Measurements from ENCODE around the gene UVSSA. TPM values are rescaled to one million over a fixed set of nuclear protein-coding genes. Genes with fewer than 3 reads are reported as not detected.
A peak's percentile ranks its signal among the peaks of the same experiment; 100 is the strongest.

Gene UVSSA
- total RNA-seq, 1 experiment from 2014 or later: 12.6 TPM

- Histone ChIP-seq H3K27me3 (ENCODE audit: control insufficient read depth, insufficient read depth, low read length) (peaks cover 63% of the 10 kb centered on the region), H3K36me3 (replicated peaks; ENCODE audit: control insufficient read depth, insufficient read depth, low read length) (no peaks in the 10 kb centered on the region), H3K4me3 (ENCODE audit: insufficient read depth, low read depth, low read length) (no peak overlapping the region)
- DNase-seq: peak; percentile 79
Measured at GRCh38 chr4:1408418-1408817, 61.4 kb downstream of the UVSSA start.

GRCh38 chr4:1409079-1409478 lies 62.1 kb downstream of the UVSSA start:
- Histone ChIP-seq H3K27me3 (ENCODE audit: control insufficient read depth, insufficient read depth, low read length) (peaks cover 63% of the 10 kb centered on the region), H3K36me3 (replicated peaks; ENCODE audit: control insufficient read depth, insufficient read depth, low read length) (no peaks in the 10 kb centered on the region), H3K4me3 (ENCODE audit: insufficient read depth, low read depth, low read length) (no peak overlapping the region)
- DNase-seq: peak; percentile 54

- peak; percentile 79 for DNase-seq
- H3K4me3 ChIP-seq (ENCODE audit: insufficient read depth, low read depth, low read length): no peak overlapping the region
- H3K27me3 ChIP-seq (ENCODE audit: control insufficient read depth, insufficient read depth, low read length): peaks cover 56% of the 10 kb centered on the region
- H3K36me3 ChIP-seq (replicated peaks; ENCODE audit: control insufficient read depth, insufficient read depth, low read length): no peaks in the 10 kb centered on the region
Measured at GRCh38 chr4:1409491-1410425, 62.8 kb downstream of the UVSSA start.

- DNase-seq: peak; percentile 98
- Histone ChIP-seq H3K36me3 (replicated peaks; ENCODE audit: control insufficient read depth, insufficient read depth, low read length) (no peaks in the 10 kb centered on the region), H3K4me3 (ENCODE audit: insufficient read depth, low read depth, low read length) (no peak overlapping the region), H3K27me3 (ENCODE audit: control insufficient read depth, insufficient read depth, low read length) (peaks cover 47% of the 10 kb centered on the region)
Measured at GRCh38 chr4:1410491-1411325, 63.7 kb downstream of the UVSSA start.

GRCh38 chr4:1411436-1412375 lies 64.7 kb downstream of the UVSSA start:
- H3K27me3 ChIP-seq (ENCODE audit: control insufficient read depth, insufficient read depth, low read length): peaks cover 38% of the 10 kb centered on the region
- H3K4me3 ChIP-seq (ENCODE audit: insufficient read depth, low read depth, low read length): no peak overlapping the region
- DNase-seq: peak; percentile 78
- H3K36me3 ChIP-seq (replicated peaks; ENCODE audit: control insufficient read depth, insufficient read depth, low read length): no peaks in the 10 kb centered on the region

- DNase-seq: peak; percentile 68
Measured at GRCh38 chr4:1412376-1413203, 65.6 kb downstream of the UVSSA start.

GRCh38 chr4:1413204-1413663 lies 66.2 kb downstream of the UVSSA start:
- DNase-seq: peak; percentile 51
- H3K4me3 ChIP-seq (ENCODE audit: insufficient read depth, low read depth, low read length): no peak overlapping the region
- H3K27me3 ChIP-seq (ENCODE audit: control insufficient read depth, insufficient read depth, low read length): peaks cover 24% of the 10 kb centered on the region
- no peaks in the 10 kb centered on the region for H3K36me3 ChIP-seq (replicated peaks; ENCODE audit: control insufficient read depth, insufficient read depth, low read length)

More at GRCh38 chr4:1412376-1413203, 65.6 kb downstream of the UVSSA start:
- Histone ChIP-seq H3K27me3 (ENCODE audit: control insufficient read depth, insufficient read depth, low read length) (peaks cover 29% of the 10 kb centered on the region), H3K4me3 (ENCODE audit: insufficient read depth, low read depth, low read length) (no peak overlapping the region), H3K36me3 (replicated peaks; ENCODE audit: control insufficient read depth, insufficient read depth, low read length) (no peaks in the 10 kb centered on the region)

- peak; percentile 79 for DNase-seq
- Histone ChIP-seq H3K27me3 (ENCODE audit: control insufficient read depth, insufficient read depth, low read length) (peaks cover 18% of the 10 kb centered on the region), H3K4me3 (ENCODE audit: insufficient read depth, low read depth, low read length) (peak overlapping the region; percentile 9; the same call in 1 of the 2 replicates)
Measured at GRCh38 chr4:1413687-1414479, 66.9 kb downstream of the UVSSA start.

GRCh38 chr4:1414831-1415680 lies 68.0 kb downstream of the UVSSA start:
- H3K27me3 ChIP-seq (ENCODE audit: control insufficient read depth, insufficient read depth, low read length): peaks cover 8% of the 10 kb centered on the region; the same call in 1 of the 2 replicates
- peak overlapping the region; percentile 14; the same call in 1 of the 2 replicates for H3K4me3 ChIP-seq (ENCODE audit: insufficient read depth, low read depth, low read length)
- peak; percentile 96 for DNase-seq
- H3K36me3 ChIP-seq (replicated peaks; ENCODE audit: control insufficient read depth, insufficient read depth, low read length): no peaks in the 10 kb centered on the region

More at GRCh38 chr4:1413687-1414479, 66.9 kb downstream of the UVSSA start:
- H3K36me3 ChIP-seq (replicated peaks; ENCODE audit: control insufficient read depth, insufficient read depth, low read length): no peaks in the 10 kb centered on the region

- H3K36me3 ChIP-seq (replicated peaks; ENCODE audit: control insufficient read depth, insufficient read depth, low read length): no peaks in the 10 kb centered on the region
- no peak for DNase-seq
- H3K4me3 ChIP-seq (ENCODE audit: insufficient read depth, low read depth, low read length): no peak overlapping the region
- H3K27me3 ChIP-seq (ENCODE audit: control insufficient read depth, insufficient read depth, low read length): peaks cover 8% of the 10 kb centered on the region; the same call in 1 of the 2 replicates
Measured at GRCh38 chr4:1415681-1415981, 68.6 kb downstream of the UVSSA start.

GRCh38 chr4:1416051-1416947 lies 69.3 kb downstream of the UVSSA start:
- H3K4me3 ChIP-seq (ENCODE audit: insufficient read depth, low read depth, low read length): no peak overlapping the region
- peak; percentile 74 for DNase-seq
- H3K36me3 ChIP-seq (replicated peaks; ENCODE audit: control insufficient read depth, insufficient read depth, low read length): no peaks in the 10 kb centered on the region
- H3K27me3 ChIP-seq (ENCODE audit: control insufficient read depth, insufficient read depth, low read length): peaks cover 5% of the 10 kb centered on the region; the same call in 1 of the 2 replicates
